ENCODE measurements around the gene CREG2. TPM values are rescaled to one million over a fixed set of nuclear protein-coding genes. Genes with fewer than 3 reads are reported as not detected.
"Not testable (repeated sequence)": the region's sequence is repeated elsewhere in the genome, so short reads cannot be mapped to it uniquely, and the experiment has no call there.

The CREG2 gene
- total and polyA plus RNA-seq, 4 donors = 8.1 to 48.5 (median 29.5) TPM

GRCh38 chr2:101356055-101356454 is 31.2 kb downstream of the CREG2 start:
- H3K27me3 ChIP-seq (ENCODE audit: control insufficient read depth, insufficient read depth, low read length) = no peaks in the 10 kb centered on the region
- 92% methylated on average over 2 of the region's 6 CpGs for WGBS (ENCODE audit: insufficient coverage)
- H3K9me3 ChIP-seq (ENCODE audit: control insufficient read depth, insufficient read depth, low read length) = no peaks in the 10 kb centered on the region

DNA sequence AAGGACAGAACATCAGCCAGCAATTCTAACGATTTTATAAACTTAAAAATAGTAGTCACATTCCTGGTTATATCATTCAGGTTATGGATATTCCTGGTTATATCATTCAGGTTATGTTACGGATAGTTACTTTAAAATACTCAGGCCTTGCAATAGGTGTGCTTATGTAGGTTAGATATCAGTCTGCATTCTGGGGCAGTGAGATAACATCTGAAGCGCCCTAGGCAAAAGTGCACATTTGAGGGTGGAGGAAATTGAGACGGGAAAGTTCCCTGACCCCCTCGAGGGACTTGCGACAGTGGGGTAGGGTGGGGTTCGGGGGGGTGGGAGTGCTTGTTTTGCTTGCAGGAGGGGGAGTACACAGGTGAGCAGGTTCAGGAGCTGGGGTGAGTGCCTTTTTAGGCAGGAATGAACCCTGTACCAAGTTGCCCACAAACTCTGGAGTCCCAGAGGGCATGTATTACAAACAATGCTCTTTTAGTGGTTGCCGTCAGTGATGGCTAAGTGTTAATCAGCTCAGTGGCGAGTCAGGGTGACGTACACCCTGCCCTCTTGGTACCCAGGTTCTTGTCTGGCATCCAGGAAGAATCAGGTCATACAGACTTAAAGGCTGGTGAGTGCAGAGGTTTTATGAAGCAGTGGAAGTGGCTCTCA is 31.8 kb downstream of the CREG2 start:
- no peaks in the 10 kb centered on the region for H3K36me3 ChIP-seq (ENCODE audit: control insufficient read depth, insufficient read depth, low read length)
- 94% methylated on average over 9 of the region's 10 CpGs for WGBS (ENCODE audit: insufficient coverage)
- H3K27me3 ChIP-seq (ENCODE audit: control insufficient read depth, insufficient read depth, low read length) = no peaks in the 10 kb centered on the region
- peaks cover 4% of the 10 kb centered on the region for H3K4me1 ChIP-seq (ENCODE audit: control insufficient read depth, insufficient read depth, low read length)
- no peak overlapping the region for H3K4me3 ChIP-seq (ENCODE audit: low read depth, low read length)
- H3K27ac ChIP-seq (ENCODE audit: low read depth, low read length) = no peak overlapping the region
- DNase-seq (ENCODE audit: low read depth in 4 of 6, low spot score in 6 of 6) = no peak
- no peaks in the 10 kb centered on the region for H3K9me3 ChIP-seq (ENCODE audit: control insufficient read depth, insufficient read depth, low read length)

More at GRCh38 chr2:101356055-101356454, 31.2 kb downstream of the CREG2 start:
- Histone ChIP-seq H3K4me1 (ENCODE audit: control insufficient read depth, insufficient read depth, low read length) (peaks cover 2% of the 10 kb centered on the region), H3K4me3 (ENCODE audit: low read depth, low read length) (no peak overlapping the region), H3K27ac (ENCODE audit: low read depth, low read length) (no peak overlapping the region), H3K36me3 (ENCODE audit: control insufficient read depth, insufficient read depth, low read length) (no peaks in the 10 kb centered on the region)
- DNase-seq (ENCODE audit: low read depth in 4 of 6, low spot score in 6 of 6) = no peak

DNA sequence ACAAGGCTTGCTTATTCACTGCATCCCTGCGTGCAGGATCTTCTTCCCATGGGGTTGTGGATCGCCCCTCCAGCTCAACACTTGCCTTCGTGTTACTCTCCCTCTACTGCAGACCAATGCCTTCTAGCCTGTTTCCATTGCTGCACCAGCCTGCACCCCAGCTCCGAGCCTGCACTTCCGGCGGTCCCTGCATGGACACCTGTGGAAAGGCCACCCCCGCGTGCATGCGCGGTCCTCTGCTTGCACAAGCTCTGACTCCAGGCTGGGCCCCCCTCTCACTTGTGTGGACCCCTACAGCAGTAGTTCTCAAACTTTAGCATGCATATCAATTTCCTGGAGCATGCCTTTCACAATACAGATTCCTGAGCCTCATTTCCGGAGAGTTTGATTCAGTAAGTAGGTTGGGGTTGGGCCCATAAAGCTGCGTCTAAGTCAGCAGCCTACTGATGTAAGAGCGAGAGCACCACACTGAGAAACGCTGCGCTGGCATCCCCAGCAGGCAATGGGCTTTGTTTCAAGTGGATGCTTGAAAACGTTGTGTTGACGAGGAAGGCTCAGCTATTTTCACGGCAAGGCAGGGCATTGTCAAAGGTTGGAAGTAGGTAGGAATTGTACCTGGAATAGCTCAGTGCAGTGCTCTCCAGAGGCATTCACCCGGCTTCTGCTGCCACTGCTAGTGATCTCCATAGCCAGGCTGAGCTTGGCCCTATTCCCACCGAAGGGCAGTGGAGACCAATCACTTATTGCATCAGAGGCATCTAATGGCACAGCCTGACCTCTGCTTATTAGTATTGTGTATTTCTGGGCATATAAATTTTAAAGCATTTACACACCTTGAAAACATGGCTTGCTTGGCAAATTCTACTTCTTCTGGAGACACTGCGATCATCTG is 32.6 kb downstream of the CREG2 start:
- Histone ChIP-seq H3K27me3 (ENCODE audit: control insufficient read depth, insufficient read depth, low read length) (no peaks in the 10 kb centered on the region), H3K27ac (ENCODE audit: low read depth, low read length) (no peak overlapping the region), H3K4me1 (ENCODE audit: control insufficient read depth, insufficient read depth, low read length) (peaks cover 7% of the 10 kb centered on the region), H3K9me3 (ENCODE audit: control insufficient read depth, insufficient read depth, low read length) (no peaks in the 10 kb centered on the region), H3K36me3 (ENCODE audit: control insufficient read depth, insufficient read depth, low read length) (no peaks in the 10 kb centered on the region), H3K4me3 (ENCODE audit: low read depth, low read length) (no peak overlapping the region)
- DNase-seq (ENCODE audit: low read depth in 4 of 6, low spot score in 6 of 6) = no peak
- WGBS (ENCODE audit: insufficient coverage) = 87% methylated on average over 20 of the region's 21 CpGs

DNA sequence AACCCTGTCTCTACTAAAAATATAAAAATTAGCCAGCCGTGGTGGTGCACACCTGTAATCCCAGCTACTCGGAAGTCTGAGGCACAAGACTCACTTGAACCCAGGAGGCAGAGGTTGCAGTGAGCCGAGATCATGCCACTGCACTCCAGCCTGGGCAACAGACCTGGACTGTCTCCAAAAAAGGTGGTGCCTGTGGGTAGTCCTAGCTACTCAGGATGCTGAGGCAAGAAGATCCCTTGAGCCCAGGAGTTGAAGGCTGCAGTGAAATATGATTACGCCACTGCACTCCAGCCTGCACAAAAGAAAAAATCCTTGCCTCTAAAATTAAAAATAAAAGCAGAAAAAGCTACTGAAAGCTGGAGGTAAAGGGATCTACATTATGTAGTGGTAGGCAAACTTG is 34.7 kb downstream of the CREG2 start:
- WGBS (ENCODE audit: insufficient coverage) = 88% methylated on average over 3 of the region's 4 CpGs
- not testable (repeated sequence) for DNase-seq (ENCODE audit: low read depth in 4 of 6, low spot score in 6 of 6); H3K4me3 ChIP-seq (ENCODE audit: low read depth, low read length); H3K9me3 ChIP-seq (ENCODE audit: control insufficient read depth, insufficient read depth, low read length); H3K4me1 ChIP-seq (ENCODE audit: control insufficient read depth, insufficient read depth, low read length); H3K36me3 ChIP-seq (ENCODE audit: control insufficient read depth, insufficient read depth, low read length); H3K27ac ChIP-seq (ENCODE audit: low read depth, low read length); H3K27me3 ChIP-seq (ENCODE audit: control insufficient read depth, insufficient read depth, low read length)

DNA sequence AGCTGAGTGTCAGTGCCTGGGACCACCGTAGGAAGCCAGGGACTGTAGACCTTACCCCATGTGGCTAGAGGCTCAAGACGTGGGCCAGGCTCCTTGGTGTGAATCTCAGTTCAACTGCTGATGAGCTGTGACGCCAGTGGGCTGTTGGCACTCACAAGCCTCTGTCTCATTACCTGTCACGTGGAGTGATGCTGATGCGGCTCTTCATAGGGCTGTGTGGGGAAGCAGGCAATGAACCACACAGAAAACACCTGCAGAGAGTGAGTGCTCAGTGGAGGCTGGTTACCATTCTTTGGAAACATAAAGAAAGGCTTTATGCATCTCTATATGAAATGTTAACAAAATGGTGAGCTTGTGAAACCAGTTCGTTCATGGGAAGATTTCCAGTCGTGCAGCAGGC is 36.1 kb downstream of the CREG2 start:
- Histone ChIP-seq H3K4me1 (ENCODE audit: control insufficient read depth, insufficient read depth, low read length) (peaks cover 7% of the 10 kb centered on the region), H3K27ac (ENCODE audit: low read depth, low read length) (no peak overlapping the region), H3K36me3 (ENCODE audit: control insufficient read depth, insufficient read depth, low read length) (no peaks in the 10 kb centered on the region), H3K9me3 (ENCODE audit: control insufficient read depth, insufficient read depth, low read length) (no peaks in the 10 kb centered on the region), H3K4me3 (ENCODE audit: low read depth, low read length) (no peak overlapping the region), H3K27me3 (ENCODE audit: control insufficient read depth, insufficient read depth, low read length) (no peaks in the 10 kb centered on the region)
- no peak for DNase-seq (ENCODE audit: low read depth in 4 of 6, low spot score in 6 of 6)
- 74% methylated on average over 7 of the region's 7 CpGs for WGBS (ENCODE audit: insufficient coverage)

GRCh38 chr2:101349893-101350662 is 37.2 kb downstream of the CREG2 start:
- Histone ChIP-seq H3K4me1 (ENCODE audit: control insufficient read depth, insufficient read depth, low read length) (peaks cover 7% of the 10 kb centered on the region), H3K27me3 (ENCODE audit: control insufficient read depth, insufficient read depth, low read length) (no peaks in the 10 kb centered on the region), H3K27ac (ENCODE audit: low read depth, low read length) (no peak overlapping the region), H3K9me3 (ENCODE audit: control insufficient read depth, insufficient read depth, low read length) (no peaks in the 10 kb centered on the region), H3K4me3 (ENCODE audit: low read depth, low read length) (no peak overlapping the region), H3K36me3 (ENCODE audit: control insufficient read depth, insufficient read depth, low read length) (no peaks in the 10 kb centered on the region)
- peak in 1 of 6 donors; percentile 34 for DNase-seq (ENCODE audit: low read depth in 4 of 6, low spot score in 6 of 6)
- WGBS (ENCODE audit: insufficient coverage) = 77% methylated on average over 4 of the region's 7 CpGs

GRCh38 chr2:101348883-101349282 is 38.4 kb downstream of the CREG2 start:
- H3K9me3 ChIP-seq (ENCODE audit: control insufficient read depth, insufficient read depth, low read length) = no peaks in the 10 kb centered on the region
- H3K27me3 ChIP-seq (ENCODE audit: control insufficient read depth, insufficient read depth, low read length) = no peaks in the 10 kb centered on the region
- WGBS (ENCODE audit: insufficient coverage) = no CpG with 5 or more reads among the region's 1 CpG
- peaks cover 12% of the 10 kb centered on the region for H3K4me1 ChIP-seq (ENCODE audit: control insufficient read depth, insufficient read depth, low read length)
- DNase-seq (ENCODE audit: low read depth in 4 of 6, low spot score in 6 of 6) = no peak
- H3K4me3 ChIP-seq (ENCODE audit: low read depth, low read length) = no peak overlapping the region
- H3K36me3 ChIP-seq (ENCODE audit: control insufficient read depth, insufficient read depth, low read length) = no peaks in the 10 kb centered on the region
- no peak overlapping the region for H3K27ac ChIP-seq (ENCODE audit: low read depth, low read length)

GRCh38 chr2:101346909-101347308 is 40.4 kb downstream of the CREG2 start:
- Histone ChIP-seq H3K4me1 (ENCODE audit: control insufficient read depth, insufficient read depth, low read length) (peaks cover 18% of the 10 kb centered on the region), H3K27ac (ENCODE audit: low read depth, low read length) (no peak overlapping the region), H3K4me3 (ENCODE audit: low read depth, low read length) (no peak overlapping the region), H3K9me3 (ENCODE audit: control insufficient read depth, insufficient read depth, low read length) (no peaks in the 10 kb centered on the region), H3K27me3 (ENCODE audit: control insufficient read depth, insufficient read depth, low read length) (no peaks in the 10 kb centered on the region), H3K36me3 (ENCODE audit: control insufficient read depth, insufficient read depth, low read length) (no peaks in the 10 kb centered on the region)
- WGBS (ENCODE audit: insufficient coverage) = no CpG with 5 or more reads among the region's 3 CpGs
- DNase-seq (ENCODE audit: low read depth in 4 of 6, low spot score in 6 of 6) = no peak

GRCh38 chr2:101344137-101344536 is 43.2 kb downstream of the CREG2 start:
- Histone ChIP-seq H3K4me3 (ENCODE audit: low read depth, low read length) (no peak overlapping the region), H3K27ac (ENCODE audit: low read depth, low read length) (no peak overlapping the region), H3K27me3 (ENCODE audit: control insufficient read depth, insufficient read depth, low read length) (no peaks in the 10 kb centered on the region), H3K4me1 (ENCODE audit: control insufficient read depth, insufficient read depth, low read length) (peaks cover 11% of the 10 kb centered on the region), H3K9me3 (ENCODE audit: control insufficient read depth, insufficient read depth, low read length) (no peaks in the 10 kb centered on the region), H3K36me3 (ENCODE audit: control insufficient read depth, insufficient read depth, low read length) (no peaks in the 10 kb centered on the region)
- WGBS (ENCODE audit: insufficient coverage) = 52% methylated on average over 5 of the region's 5 CpGs
- DNase-seq (ENCODE audit: low read depth in 4 of 6, low spot score in 6 of 6) = no peak
